Hematopoietic multipotent progenitor cell treated with erythropoietin and hydrocortisone succinate and interleukin-3 and kit ligand, for 15 days (in vitro differentiated cells): ENCODE measurements around the gene CARD9.

ENCODE experiments used
- DNase-seq: peaks from one replicate; pipeline ENCODE4 v3.0.0-alpha.2; 2015; ENCODE audit warnings: low spot score

The CARD9 gene

DNA sequence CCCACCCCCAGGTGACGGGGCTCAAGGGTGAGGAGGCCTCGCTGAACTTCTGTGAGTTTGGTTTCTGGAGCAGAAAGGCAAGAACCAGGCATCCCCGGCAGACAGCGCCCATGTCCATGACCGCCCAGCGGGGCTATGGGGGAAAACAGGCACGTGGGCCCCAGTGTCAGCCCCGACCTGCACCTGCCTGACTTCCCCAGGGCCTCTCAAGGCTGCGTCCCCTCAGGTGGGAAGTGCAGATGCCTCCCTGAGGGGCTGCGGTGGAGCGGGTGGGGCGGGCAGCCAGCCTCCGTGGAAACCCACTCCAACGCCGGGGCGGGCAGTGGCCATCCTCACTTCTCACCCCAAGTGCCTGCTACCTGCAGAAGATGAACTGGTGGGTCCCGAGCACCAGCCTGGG lies 6.9 kb upstream of the CARD9 start:
- no peak for DNase-seq

DNA sequence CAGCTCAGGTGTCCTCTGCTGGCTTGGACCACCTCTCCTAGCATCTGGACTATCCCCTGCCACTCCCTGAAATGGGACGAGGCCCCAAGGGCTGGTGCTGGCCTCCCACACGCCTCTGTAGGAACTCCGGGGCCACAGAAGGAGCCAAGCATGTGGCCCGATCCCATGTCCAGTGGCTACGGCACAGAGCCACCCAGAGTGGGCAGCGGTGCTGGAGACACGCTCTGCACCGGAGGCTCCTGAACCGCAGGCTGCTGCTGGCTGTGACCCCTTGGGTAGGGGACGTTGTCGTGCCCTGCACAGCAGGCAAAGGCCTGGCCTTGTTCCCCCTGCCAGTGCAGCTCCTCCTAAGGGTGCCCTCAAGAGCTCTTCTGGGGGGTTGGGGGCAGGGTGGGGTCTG lies 6.4 kb upstream of the CARD9 start:
- DNase-seq = no peak

GRCh38 chr9:136379401-136379800 lies 5.9 kb upstream of the CARD9 start:
- DNase-seq = no peak

DNA sequence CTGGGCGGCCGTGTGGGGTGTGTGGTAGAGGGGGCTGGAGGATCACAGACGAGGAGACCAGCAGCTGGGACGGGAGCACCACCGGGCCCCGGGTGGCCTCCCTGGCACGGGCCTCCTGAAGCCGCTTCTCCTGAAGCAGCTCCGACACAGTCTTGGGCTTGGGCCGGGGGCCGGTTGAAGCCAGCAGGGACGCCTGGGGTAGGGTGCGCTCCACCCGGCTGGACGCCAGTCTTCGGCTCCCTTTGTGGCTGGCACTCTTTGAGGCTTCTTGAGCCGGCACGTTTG lies 5.5 kb upstream of the CARD9 start:
- DNase-seq = no peak

- DNase-seq = no peak
These were observed 4.9 kb upstream of the CARD9 start for GRCh38 chr9:136378170-136379002.

DNA sequence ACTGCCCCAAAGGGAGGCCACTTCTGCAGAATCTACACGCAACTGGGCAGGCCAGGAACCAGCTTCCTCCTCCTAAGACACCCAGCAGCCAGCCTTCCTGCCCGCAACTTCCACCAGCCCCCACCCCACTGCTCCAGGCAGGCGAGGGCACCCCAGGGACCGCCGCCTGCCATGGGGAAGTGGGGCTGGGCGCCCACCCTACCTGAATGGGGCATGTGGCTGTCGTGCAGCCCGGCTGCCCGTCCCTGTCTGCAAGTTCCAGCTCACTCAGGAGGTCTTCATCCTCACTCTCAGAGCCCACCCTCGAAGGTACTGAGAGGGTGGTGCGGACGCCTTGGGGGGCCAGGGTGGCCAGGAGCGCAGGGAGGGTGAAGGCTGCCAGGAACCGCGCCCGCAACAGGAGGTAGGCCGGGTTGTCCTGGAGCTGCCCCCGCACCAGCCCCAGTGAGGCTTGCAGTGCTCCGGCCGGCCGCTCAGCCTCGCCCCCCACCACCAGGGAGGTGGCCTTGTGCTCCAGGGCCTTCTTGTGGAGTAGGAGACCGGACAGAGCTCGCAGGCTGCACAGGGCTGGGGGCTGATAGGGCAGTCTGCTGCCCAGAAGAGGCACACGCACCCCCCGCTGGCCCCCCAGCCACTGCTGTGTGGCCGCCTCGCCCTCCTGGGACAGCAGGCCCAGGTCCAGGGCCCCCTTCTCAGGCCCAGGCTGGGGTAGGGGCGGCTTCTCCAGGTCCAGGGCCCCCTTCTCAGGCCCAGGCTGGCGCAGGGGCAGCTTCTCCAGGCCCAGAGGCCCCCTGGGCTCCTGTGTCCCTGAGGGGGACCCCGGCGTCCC lies 4.1 kb upstream of the CARD9 start:
- no peak for DNase-seq

- DNase-seq = no peak
These were observed 3.0 kb upstream of the CARD9 start for GRCh38 chr9:136376457-136376856.

DNA sequence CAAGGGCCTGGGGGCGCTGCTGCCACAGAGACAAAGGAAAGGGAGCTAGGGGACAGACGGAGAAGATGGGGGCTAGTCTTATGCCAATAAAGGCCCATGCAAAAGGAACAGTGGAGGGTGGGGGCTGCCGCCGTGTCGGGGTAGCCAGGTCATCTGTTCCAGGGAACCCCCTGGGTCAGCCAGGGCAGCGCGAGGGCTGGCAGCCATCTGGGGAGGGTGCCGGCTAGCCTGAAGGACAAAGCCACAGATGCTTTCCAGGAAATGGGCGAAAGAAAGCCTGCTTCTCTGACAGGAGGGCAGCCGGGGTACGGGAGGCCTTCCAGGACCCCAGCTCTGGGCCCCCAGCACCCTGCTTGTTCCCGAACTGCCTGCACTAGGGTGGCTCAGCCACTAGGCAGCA lies 1.6 kb upstream of the CARD9 start:
- no peak for DNase-seq

DNA sequence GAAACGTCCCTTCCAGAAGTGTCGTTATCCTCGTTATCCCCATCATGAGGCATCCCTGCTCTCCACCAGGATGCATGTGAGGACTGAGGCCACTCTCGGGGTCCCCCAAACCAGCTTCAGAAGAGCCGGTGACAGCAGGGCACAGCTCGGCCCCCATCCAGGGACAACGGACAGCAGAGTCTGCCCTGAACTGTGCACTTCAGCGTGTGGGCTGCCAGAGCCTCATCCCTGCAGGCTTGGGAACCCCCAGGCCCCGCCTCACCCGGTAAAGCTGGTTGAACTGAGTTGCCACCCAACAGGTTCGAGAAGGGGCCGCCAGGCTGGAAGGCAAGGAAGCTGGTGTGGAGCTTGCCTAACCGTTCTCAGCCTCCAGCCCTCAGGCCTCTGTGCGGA lies 710 bp upstream of the CARD9 start:
- no peak for DNase-seq

DNA sequence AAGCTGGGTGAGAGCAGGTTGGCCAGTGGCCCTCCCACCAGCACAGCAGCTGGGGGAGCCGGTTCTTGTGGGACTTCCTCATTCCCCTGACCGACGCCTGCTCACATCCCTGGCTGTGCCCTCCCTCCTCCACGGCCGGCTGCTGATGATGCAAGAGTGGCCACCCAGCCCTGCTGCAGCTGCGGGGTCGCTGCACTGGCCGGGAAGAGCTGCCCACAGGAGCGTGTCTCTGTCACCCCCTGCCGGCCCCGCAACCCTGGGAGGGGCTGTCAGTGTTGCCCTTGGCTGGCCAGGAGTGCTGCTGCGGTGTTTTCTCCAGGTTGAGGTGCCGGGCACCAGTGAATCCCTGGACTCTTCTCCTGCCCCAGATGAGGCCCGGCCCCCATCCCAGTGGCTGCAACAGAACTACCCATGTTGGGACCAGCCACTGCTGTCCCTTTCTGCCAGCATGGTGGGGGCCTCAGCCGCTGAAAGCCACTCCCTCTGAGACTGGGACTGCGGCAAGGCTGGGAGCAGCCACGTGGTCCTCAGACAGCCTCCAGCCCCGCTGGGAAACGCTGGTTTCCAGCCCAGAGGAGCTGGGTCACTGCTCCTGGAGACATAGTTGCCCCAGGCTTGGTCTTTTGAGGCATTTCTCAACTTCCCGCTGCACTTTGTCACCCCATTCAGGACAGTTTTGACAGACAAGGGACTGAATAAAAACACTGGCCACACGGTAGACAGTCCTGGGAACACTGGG lies 739 bp downstream of the CARD9 start:
- no peak for DNase-seq

GRCh38 chr9:136372006-136372405 lies 1.5 kb downstream of the CARD9 start:
- no peak for DNase-seq

DNA sequence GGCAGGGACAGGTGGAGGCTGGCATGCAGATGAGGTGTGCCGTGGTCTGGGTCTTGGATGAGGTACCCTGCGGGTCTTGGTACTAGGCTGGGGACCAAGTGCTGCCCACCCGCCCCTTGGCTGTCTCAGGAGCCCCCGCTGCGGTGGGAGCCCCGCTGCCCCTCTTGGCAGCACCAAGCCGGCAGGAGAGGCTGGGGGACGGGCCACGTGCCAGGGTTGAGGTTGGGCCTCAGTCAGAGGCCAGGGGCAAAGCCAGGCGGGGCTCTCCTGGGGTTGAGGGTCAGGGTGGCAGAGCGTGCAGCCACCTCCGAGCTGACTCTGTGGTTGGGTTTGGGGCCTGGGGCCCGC lies 2.0 kb downstream of the CARD9 start:
- no peak for DNase-seq

DNA sequence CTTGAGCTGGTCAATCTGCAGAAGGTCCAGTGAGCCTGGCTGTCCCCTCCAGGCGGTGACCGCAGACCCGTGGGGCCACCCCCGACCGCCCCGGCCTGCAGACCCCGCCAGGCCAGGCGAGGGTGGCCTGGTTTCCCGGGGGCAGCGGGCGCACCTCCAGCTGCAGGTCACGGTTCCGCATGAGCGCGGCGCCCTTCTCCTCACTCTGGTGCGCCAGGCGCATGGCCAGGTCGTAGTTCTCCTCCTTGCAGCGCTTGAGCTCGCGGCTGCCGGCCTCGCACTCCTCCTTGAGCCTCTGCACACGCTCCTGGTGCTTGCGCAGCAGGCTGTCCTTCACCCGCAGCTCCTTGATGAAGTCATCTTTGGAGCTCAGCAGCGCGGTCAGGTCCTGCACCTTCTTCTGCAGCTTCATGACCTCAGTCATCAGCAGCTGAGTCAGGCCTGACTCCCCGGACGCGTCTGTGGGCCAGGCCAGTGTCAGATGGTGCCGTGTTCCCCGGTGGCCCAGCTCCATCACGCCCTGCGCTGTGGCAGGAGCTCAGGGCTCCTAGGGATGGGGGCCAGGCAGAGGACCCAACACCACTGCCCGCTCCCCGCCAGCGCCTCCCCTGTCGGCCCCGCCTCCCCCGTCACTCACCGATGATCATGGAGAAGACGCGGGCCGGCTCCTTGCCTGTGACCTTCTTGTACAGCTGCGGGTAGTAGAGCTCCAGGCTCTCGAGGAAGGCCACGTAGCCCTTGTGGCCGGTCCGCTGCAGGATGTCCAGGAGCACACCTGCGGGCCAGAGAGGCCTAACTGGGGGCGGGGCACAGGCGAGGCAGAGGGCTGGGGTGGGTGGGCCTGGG lies 2.6 kb downstream of the CARD9 start:
- DNase-seq = no peak

- no peak for DNase-seq
These were observed 3.4 kb downstream of the CARD9 start for GRCh38 chr9:136370037-136370436.

DNA sequence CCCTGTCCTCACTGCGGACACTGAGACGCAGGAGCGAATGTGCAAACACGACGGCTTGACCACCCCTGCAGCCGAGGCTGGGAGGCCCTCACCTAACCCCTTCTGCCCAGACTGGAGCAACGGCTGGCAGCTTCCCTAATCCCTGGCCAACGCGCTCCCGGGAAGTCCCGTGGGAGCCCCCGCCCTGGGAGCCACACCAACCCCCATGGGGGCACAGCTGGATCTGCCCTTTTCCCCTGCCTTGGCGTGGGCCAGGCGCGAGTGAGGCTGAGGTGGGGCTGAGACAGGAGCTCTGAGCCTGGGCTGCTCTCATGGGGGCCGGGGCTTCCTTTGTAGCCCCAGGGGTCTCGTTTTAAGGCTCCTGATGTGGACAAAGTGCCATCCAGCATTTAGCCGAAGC lies 5.3 kb downstream of the CARD9 start:
- no peak for DNase-seq

DNA sequence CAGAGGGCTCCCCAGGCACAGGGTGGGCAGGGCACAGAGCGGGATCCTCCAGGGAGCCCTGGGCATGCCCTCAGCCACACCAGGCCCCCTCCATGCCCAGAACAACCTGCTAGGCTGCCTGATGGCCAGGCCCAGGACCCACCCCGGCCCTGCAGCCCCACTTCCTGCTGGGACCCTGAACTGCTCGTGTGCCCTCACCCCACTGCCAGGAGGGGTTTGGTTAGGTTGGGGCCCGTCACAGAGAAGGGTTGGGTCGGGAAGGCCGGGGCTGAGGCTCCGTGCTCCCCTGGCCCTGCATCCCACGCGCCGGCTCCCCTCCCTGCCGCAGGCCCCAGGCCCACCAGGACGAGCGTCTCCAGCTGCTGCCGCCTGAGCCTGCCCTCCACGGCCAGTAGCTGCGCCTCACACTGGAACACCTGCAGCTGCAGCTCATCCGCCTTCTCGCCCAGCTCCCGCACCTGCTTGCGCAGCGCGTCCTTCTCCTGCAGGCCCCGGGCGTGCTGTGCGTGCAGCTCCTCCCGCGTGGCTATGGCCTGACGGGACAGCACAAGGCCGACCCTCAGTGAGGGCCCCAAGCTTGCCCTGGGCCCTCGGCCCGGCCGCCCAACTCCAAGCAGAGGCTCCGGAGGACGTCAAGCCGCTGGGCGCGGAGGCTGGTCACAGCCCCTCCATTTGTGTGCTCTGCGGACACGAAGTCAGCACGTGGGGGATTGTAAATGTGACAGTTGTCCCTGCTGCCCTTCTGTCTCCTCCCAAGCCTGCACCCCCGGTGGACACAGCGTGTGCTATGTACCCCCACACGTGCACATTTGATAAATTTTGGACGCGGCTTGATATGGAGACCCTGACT lies 5.9 kb downstream of the CARD9 start:
- DNase-seq = no peak

- no peak for DNase-seq
These were observed 6.6 kb downstream of the CARD9 start for GRCh38 chr9:136366826-136367225.

DNA sequence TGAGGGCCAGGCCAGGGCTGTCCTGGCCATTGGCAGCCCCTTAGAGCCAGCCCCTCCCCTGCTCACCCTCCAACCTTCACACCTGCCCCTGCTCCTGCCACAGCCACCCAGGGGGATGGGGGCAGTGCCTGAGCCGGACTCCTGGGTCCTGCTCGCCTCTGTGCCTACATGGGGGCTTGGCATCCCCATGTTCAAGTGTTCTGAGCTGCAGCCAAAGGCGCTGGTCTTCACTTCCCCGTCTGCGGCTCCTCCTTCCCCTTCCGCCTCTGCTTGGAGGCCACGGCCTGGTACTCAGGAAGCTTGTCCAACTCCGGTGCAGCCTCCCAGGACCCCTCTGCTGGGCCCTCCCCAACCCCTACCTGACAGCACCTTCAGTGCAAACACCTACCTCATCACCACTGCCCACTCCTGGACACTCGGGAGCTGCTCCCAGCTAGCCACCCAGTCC lies 7.7 kb downstream of the CARD9 start:
- DNase-seq = no peak

- no peak for DNase-seq
These were observed 8.3 kb downstream of the CARD9 start for GRCh38 chr9:136364942-136365774.
